Endothelial cell of umbilical vein (primary cell): ENCODE results near the gene RABGAP1.

Experiments used
- JUN ChIP-seq: IDR thresholded peaks from 2 replicates; pipeline ENCODE4 v1.6.1; 2011; ENCODE audit warnings: borderline replicate concordance, low read depth; ENCODE audit not compliant: insufficient read length, insufficient read depth
- POLR2A ChIP-seq: IDR thresholded peaks from 2 replicates; pipeline ENCODE4 v1.6.1; 2012; ENCODE audit warnings: low read depth, mild to moderate bottlenecking, control low read depth, low read length
- POLR2AphosphoS5 ChIP-seq: IDR thresholded peaks from 2 replicates; pipeline ENCODE4 v1.6.1; 2012; ENCODE audit warnings: low read depth, mild to moderate bottlenecking, control low read depth, low read length, moderate library complexity; ENCODE audit not compliant: insufficient read depth
- TF ChIP-seq, protein P1 (sequence below), 2 donors: IDR thresholded peaks; 1 replicate in 1 of 2; 2 replicates in 1 of 2; pipeline ENCODE4 v1.5.1; 2011; ENCODE audit warnings: low read length in 2 of 2, mild to moderate bottlenecking in 2 of 2, moderate library complexity in 2 of 2, control low read depth in 1 of 2, inconsistent platforms in 1 of 2, low read depth in 1 of 2; ENCODE audit not compliant: insufficient read depth in 1 of 2; ENCODE audit errors: extremely low read depth in 1 of 2
- TF ChIP-seq, protein P2 (sequence below): IDR thresholded peaks from 2 replicates; pipeline ENCODE4 v1.6.1; 2011; ENCODE audit not compliant: insufficient read depth, insufficient read length

DNA sequence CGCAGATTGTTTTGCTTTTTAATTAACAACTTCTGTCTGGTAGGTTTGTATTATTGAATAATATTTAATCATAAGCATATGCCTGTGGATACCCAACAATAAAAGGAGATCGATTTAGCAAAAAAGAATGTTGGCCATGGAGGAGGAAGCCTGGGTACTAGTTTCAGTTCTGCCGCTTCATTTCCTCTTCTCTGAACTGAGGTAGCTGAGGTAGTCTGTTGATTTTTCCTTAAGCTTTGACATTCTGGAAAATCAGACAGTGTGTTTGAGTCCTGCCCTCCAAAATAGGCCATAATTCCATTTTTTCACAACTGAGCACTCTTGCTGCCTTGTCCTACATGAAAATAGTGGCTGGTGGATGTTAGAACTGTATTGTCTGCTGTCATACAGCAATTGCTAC is 86.7 kb downstream of the RABGAP1 start:
- TF ChIP-seq JUN (no peak), POLR2A (no peak), POLR2AphosphoS5 (no peak)
- TF ChIP-seq, protein P1, sequence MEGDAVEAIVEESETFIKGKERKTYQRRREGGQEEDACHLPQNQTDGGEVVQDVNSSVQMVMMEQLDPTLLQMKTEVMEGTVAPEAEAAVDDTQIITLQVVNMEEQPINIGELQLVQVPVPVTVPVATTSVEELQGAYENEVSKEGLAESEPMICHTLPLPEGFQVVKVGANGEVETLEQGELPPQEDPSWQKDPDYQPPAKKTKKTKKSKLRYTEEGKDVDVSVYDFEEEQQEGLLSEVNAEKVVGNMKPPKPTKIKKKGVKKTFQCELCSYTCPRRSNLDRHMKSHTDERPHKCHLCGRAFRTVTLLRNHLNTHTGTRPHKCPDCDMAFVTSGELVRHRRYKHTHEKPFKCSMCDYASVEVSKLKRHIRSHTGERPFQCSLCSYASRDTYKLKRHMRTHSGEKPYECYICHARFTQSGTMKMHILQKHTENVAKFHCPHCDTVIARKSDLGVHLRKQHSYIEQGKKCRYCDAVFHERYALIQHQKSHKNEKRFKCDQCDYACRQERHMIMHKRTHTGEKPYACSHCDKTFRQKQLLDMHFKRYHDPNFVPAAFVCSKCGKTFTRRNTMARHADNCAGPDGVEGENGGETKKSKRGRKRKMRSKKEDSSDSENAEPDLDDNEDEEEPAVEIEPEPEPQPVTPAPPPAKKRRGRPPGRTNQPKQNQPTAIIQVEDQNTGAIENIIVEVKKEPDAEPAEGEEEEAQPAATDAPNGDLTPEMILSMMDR (IDR thresholded peaks at IDR 0.05; ENCODE audit: extremely low read depth in 1 of 2, insufficient read depth in 1 of 2, low read depth in 1 of 2, low read length in 2 of 2): no peak
- TF ChIP-seq, protein P2, sequence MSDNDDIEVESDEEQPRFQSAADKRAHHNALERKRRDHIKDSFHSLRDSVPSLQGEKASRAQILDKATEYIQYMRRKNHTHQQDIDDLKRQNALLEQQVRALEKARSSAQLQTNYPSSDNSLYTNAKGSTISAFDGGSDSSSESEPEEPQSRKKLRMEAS: no peak
